Left renal cortex interstitium (tissue), 4 donors: Measurements from ENCODE around the gene SLC6A20. TPM values are rescaled to one million over a fixed set of nuclear protein-coding genes. Genes with fewer than 3 reads are reported as not detected.

Source experiments
- DNase-seq, 4 donors: peaks; one replicate each; pipeline ENCODE4 v3.0.0-alpha.2; 2013; ENCODE audit warnings: low read depth in 4 of 4, low spot score in 2 of 4, missing footprints in 1 of 4
- polyA plus RNA-seq, 4 donors: library from polyadenylated mRNA; unstranded; fragments of 120-200 nt; gene quantifications; one replicate each; pipeline ENCODE4 v1.2.1, GENCODE V29; 2013; ENCODE audit not compliant: insufficient read length in 4 of 4

The SLC6A20 gene
- polyA plus RNA-seq, 4 donors: 0.10 to 0.22 (median 0.15) TPM

DNA sequence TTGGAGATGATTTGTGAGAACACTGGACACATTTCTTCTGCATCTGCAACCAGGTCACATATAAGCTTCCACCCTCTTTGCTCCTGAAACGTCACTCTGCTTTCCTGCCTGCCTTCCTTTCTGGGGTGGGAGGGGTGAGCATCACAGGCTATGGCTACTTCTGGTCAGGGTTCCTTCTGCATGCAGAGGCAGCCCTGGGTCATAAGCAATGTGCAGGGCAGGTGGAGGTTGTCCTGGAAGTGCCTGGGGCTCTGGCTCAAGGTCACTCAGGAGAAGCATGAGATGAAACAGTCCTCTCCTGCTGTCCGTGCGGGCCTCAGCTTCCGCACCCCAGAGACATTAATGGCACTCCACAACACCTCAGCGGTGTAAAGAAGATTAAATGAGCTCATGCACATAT lies 15.1 kb downstream of the SLC6A20 start:
- no peak for DNase-seq

DNA sequence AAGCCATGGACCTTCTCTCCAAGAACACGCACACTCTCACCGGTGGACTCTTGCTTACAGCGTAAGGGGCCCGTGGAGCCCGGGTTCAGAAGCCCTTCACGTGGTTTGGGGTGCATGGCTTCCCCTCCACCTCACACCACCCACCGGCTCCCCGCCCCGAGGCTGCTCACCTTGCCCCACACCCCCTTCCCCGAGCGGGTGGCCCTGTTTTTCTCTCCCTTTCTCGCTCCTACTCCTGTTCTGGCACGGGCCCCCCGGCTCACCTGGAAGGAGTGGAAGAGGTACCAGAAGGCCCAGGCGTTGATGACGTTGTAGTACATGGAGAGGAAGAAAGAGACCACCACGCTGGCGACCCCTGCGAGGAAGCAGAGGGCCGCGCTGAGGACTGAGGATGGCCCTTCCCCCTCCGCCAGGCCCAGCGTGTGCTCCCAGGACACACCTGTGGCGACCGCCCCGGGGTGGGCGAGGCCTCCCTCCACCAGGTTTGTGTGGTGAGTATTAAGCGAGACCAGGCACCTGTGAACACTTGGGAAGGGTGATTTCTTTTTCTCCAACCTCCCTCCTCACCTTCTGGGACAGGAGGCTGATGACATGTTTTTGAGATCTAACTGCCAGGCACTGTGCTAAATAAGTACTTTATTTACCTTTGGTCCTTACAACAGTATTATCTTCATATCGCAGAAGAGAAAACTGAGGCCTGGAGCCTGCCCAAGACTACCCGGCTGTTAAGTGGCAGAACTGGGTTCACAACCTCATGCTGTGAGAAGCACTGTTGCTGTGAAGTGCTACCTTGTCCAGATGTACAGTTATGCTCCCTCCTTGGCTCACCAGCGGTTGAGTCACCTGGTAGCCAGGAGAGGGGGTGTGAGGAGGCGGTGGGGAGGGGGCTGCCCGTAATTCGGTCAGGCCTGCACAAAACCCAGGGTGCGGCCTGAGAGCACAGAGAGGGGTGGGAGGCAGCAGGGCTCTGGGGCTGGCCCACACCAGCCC lies 16.3 kb downstream of the SLC6A20 start:
- no peak for DNase-seq

DNA sequence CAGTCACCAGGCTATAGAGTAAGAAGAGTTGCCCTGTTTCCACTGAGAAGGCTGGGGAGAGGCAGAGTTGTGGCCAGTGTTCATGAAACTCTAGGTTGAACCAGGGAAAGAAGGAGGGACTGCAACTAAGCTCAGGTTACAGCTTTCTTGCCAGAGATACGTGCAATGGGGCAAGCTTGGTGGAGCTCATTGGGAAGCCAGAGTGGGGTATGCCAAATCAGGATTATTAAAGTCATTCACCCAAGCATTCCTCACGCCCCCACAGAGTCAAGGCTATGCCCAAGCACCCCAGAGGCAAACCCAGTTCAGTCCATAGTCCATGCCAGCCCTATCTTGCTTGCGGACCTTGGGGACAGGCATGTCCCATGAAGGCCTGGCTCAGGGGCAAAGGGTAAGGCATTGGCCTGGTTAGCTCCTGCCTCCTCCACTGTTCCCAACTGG lies 17.6 kb downstream of the SLC6A20 start:
- no peak for DNase-seq

DNA sequence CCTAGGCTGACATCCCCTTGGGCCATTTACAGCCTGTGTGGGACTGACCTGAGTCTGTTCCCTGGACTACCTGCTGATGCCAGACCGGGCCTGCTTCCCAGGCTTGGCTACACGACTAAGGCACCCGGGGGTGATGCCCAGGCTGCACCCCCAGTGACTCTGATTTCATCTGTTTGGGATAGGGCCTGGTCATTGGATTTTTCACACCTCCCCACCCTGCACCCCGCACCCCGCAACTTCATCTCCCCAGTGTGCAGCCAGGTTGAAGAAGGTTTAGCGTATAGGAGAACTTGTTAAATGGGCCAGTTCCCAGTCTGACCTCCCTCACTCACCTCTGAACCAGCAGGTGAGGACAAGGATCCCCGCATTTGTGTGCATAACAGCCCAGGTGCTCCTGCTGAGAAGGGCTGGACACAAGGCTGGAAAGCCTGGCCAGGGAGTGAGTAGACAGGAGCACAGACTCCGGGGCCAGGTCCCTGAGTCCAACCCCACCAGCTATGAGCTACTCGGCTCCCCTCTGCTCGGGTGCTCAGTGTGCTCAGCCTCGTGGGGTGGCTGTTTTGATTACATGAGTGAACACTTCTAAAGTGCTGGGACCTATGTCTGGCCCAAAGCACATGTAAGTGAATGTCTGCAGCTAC lies 18.5 kb downstream of the SLC6A20 start:
- no peak for DNase-seq

DNA sequence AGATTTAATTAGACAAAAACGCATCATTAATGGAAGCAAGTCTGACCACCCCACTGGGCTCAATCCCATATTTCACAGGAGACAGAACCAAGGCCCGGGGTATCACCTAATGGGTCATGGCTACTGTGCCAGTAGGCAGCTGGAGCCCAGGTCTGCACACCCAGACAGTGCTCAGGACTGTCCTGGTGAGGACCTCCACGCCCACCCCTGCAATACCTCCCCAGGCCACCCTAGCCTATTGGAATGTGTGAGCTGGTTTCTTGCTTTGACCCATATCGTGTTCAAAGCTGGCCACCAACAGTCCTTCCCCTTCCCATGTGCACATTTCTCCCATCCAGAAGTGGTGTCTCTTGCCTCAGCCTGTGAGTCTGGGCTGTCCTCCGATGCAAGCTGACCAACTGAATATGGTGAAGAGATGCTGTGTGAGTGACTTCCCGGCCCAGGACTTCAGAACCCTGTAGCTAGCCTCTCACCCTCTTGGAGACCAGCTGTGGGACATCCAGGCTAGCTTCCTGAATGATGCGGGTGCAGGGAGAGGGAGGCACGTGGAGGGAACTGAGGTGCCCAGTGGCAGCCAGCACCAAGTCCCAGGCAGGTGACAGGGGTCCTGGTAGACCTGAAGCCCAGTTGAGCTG lies 19.1 kb downstream of the SLC6A20 start:
- DNase-seq: no peak

DNA sequence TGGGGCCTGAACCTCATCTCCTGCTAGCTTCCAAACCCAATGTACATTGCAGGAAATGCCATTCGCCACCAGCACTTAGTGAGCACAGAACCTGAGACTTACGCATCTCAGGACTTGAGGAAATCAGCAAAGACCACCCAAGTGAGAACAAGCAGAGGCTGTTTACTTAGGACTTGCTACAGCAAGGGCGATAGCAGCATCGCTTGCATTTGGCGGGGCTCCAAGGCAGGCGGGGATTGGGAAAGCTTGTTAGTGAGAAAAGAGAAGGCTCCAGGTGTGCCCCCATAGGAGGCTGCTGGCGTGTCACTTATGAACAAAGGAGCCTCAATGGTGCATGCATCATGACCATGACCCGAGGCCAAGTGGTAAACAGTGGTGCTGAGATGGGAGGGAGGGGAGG lies 19.7 kb downstream of the SLC6A20 start:
- DNase-seq: no peak

DNA sequence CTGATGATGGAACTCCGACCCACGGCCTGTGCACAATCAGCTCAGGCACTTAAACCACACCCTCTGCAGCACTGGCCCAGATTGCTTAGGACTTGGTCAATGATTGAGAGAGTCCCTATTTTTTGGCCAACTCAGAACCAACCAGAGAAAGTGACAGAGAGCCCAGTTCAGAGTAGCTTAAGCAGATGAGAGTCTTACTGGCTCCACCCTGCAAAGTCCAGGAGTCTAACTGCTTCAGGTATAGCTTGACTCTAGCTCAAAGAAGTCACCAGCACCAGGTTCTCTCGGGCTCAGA lies 20.1 kb downstream of the SLC6A20 start:
- DNase-seq: no peak

DNA sequence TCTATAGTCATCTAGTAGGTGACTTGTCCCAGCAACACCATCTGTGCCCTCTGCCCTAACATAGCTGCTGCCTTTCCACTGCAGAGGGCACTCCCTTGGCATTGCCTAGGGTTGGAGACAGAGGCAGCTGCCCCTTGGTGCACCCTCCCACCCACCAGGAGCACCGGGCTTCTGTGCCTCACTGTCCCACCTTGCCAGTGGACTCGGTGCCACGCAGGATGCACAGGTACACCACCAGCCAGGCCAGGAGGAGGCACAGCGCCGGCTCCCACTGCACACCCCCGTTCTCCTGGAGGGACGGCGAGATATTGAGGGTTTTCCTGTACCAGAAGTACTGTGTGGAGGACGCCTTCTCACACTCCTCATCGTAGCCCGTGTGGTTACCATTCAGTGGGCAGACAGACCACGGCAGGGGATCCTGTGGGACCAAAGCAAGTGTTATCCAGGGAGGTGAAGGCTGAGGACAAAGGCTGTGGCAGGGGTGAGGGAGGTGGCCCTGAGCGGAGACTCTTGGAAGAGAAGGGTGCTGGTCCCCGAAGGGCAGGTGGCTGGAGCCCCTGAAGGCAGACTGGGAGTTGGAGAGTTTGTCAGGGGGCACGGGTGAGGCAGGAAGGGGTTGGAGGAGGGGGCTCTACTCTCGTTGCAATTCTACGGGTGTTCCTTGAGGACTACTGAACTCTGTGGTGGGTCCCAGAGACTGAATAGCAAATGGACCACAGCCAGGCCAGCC lies 20.6 kb downstream of the SLC6A20 start:
- no peak for DNase-seq

DNA sequence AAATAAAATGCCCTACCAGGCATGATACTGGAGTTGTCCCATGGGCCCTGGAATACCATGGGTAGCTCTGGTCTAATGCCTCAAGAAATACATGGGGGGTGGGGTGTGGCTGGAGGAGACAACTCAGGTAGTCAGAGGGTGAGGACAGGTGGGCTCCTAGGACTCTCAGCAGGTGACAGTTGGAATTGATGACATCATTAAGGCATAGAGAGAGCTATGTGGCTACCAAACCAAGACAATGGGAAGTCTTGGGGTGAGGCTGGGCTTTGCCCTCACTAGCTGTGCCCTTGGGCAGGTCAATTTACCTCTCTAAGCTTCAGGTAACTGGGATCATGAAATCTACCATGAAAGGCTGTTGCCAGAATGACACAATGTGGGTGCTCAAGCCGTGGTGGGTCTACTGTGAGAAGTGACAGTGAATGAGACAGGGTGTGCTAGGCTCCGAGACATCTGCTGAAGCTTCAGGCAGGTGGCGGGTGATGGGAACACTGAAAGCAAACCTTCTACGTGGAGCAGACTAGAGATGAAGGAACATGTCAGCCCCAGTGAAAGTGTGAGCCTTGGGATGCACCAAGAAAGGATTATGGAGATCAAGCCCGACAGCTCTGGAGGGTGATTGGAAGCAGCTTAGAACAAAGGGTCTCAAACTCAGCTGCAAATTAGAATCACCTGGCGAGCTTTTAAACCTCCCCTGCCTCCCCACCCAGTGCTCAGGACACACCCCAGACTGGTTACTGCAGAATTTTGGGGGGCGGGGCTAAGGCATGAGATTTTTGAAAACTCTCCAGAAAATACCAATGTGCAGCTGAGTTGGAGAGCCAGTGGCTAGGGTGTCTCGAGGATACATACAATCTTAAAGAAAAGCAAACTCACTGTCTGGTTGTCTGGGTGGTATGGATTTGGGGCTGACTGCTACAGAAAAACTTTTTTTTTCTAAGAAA lies 21.5 kb downstream of the SLC6A20 start:
- no peak for DNase-seq

DNA sequence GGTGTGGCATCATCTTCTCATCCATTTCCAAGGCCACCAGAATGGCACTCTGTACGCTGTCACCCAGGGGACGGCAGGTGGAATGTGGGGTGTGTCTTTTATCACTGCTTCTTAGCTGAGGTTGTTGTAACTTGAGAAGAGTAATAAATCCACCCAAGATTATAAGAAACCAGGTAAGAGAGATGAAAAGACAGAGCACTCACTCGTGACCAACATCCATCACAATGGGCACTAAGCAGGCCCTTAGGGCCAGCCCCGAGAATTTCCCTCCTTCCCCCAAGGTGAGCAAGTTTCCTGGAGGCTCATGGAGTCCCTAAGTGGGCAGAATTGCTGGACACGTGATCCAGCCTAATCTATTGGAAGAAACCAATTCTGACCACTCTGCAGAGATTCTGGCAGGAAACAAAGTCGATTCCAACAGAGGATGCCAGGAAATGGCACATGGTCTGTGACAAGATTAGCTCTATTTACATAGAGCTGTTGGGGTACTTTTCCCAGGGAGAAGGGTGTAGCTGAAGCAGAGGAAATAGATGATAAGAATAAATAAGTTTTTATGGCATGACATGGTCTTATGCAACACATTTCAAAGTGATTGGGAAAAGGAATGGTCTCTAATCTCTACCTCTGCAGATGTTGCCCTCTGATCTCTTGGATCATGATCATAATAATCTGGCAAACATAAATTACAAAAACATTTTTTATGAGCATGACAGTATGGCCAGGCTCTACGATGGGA lies 22.5 kb downstream of the SLC6A20 start:
- no peak for DNase-seq

DNA sequence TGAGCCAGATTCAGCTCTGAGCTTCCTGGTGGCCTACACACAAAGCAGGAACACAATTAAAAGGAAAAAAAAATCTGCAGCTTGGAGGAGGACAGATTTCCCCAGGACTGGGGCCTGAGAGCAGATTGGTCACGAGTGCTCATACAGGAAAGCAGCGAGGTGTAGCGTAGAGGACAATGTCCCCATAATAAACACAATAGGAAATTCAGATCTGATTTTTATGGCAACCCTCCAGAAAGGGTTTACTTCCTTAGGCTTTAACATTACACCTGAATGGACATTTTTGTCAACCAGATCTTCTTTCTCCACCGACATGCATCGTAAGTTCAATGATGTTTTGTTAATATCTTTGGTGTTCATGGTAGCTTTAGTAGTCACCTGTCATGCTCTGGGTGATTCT lies 23.3 kb downstream of the SLC6A20 start:
- no peak for DNase-seq

DNA sequence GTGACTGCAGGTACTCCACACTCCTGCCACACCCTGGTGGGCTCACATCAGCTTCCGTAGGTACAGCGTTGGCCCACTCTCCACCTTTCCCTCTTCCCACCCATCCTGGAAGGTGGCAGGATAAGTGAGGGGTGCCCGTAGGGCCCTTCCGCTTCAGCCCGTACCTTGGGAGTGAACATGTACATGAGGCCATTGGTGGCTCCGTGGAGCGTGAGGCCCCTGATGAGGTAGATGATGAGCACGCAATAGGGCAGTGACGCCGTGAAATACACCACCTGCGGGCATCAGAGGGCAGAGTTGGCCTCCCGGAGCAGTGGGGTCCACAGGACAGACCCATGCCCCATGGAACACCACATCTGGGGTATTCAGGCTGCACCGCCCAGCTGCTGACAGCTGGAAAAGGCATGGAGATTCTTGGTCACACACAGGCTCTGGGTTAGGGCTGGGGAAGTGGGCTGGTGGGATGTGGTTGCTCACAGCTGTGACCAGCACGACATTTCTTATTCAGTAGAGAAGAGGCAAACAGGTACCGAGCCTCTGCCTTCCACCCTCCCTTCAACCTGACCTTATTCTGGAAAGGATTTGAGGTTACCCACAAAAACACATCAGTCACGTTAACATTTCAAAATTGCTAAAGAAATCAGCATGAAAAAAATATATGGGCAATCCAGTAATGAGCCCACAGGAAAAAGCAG lies 23.8 kb downstream of the SLC6A20 start:
- no peak for DNase-seq

DNA sequence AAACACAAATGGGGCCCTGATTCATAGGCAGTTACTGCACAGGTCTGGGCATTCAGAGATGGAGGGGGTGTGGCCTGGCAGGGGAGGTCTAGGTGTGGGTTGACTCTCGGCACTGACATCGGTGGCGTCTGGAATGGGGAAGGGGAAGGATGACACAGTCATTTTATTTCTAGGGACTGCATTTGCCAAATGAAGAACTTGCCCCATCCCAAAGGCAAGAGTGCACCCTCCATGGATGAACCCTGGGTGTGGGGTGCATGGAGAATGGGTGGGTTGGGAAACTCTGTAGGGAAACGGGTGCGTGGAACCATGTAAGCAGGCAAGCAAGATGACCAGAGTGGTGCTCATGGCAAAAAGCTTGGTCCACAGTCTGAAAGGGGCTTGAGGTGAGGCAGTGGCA lies 24.5 kb downstream of the SLC6A20 start:
- no peak for DNase-seq

DNA sequence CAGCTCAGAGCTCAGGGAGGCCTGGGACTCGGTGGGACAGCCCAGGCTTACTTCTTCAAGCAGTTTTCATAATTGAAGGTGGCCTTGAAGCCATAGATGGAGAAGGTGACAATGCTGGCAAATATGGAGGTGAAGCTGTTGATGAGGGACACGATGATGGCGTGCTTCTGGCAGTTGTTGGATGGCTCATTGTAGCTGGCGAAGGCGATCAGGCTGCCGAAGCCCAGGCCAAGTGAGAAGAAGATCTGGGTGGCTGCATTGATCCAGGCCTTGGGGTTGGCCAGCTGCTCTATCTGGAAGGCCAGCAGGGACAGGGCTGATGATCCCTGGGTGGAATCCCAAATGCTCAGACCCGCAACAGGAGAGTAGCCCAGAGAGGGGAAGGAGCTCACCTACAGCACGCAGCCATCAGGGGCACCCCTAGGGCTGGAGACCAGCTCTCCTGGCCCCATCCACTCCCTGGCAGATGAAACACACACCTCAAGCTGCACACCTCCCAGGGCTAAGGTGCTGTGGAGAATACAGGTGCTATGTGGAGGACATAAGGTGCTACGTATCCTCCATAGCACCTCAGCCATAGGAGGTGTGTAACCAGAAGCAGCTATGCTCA lies 25.1 kb downstream of the SLC6A20 start:
- no peak for DNase-seq

DNA sequence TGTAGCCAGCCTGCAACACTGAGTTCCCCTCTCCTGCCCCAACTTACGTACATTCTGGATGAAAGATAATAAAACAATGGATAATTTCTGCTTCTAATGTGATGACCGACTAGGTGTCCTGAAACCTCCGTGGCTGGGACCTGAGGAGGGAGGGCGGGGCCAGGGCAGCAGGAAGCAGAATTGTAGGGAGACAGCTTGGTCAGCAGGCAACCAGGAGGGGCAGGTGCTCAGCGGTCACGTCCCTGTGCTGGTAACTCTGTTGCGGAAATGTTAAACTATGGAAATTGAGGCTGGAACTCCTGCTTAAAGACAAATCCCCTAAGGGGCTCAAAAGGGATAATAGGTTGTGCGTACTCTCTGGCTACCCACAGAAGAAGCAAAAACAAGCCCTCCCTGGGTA lies 30.4 kb downstream of the SLC6A20 start:
- DNase-seq: no peak

DNA sequence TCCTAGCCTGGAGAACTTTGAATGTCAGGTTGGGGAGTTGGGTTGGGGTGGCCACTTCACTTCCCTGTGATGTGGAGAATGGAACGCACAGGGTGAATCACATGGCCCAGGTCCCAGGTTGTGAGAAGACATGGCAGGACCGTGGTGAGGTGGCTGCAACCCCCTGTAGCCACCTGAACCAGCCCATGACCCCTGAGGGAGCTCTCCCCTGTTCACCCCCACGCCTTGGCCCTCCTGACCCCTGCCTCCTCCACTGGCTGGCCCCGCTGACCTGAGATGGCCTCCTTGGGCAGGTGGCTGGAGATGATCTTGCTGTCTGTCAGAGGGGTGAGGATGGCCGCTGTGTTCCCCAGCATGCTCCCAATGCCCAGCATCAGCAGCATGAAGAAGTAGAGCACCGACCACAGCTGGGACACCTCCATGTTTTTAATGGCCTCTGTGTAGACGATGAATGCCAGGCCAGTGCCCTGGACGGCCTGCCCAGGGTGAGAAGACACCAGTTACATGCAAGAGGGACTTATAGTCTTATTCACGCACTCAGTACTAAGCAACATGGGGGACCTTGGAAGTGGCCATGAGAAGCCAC lies 31.0 kb downstream of the SLC6A20 start:
- DNase-seq: no peak

DNA sequence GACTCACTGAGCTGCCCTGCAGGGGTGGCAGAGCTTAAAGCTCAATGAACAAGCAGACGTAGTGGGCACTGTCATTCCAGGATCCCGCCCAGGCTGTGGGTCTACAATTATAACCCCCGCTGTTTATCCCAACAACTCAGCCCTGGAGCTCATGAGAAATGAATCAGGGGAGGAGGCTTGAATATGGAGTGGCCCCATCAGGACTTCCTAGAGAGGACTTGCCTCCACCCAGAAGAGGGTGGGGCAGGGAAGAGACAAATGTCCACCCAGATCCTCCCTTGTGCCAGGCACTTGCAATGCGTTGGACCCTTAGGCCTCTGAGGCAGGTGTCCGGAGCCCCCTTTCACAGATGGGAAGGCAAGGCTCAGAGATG lies 33.0 kb downstream of the SLC6A20 start:
- DNase-seq: no peak
